CD4-positive, alpha-beta memory T cell (primary cell): ENCODE data around the gene PRKG1. TPM values are rescaled to one million over a fixed set of nuclear protein-coding genes. Genes with fewer than 3 reads are reported as not detected.
A peak's percentile ranks its signal among the peaks of the same experiment; 100 is the strongest.

Experiments
- CTCF ChIA-PET: fragments of 350-600 bp; sonication (Branson Sonifier 250); formaldehyde crosslinking; loops from one replicate; lab custom pipeline; 2021; ENCODE audit warnings: inconsistent platforms; ENCODE audit not compliant: partially characterized antibody; lab: Charles Lee
- POLR2A ChIA-PET: fragments of 350-600 bp; sonication (Branson Sonifier 250); formaldehyde crosslinking; loops from one replicate; lab custom pipeline; 2021; ENCODE audit not compliant: partially characterized antibody; lab: Charles Lee
- DNase-seq, 5 donors: peaks; one replicate each; pipeline versions ENCODE4 v3.0.0 to v3.0.0-alpha.2; 2020 to 2022; ENCODE audit warnings: mixed read lengths in 1 of 5
- H3K27ac ChIP-seq: one replicate; pipeline ENCODE4 v1.7.0; 2013; ENCODE audit warnings: low read depth, low read length
- H3K27me3 ChIP-seq: 2 replicates; pipeline ENCODE4 v1.7.0; 2013; ENCODE audit warnings: mild to moderate bottlenecking, low read length, moderate library complexity; ENCODE audit not compliant: insufficient read depth
- H3K36me3 ChIP-seq: 2 replicates; pipeline ENCODE4 v1.7.0; 2013; ENCODE audit warnings: mild to moderate bottlenecking, low read length, moderate library complexity; ENCODE audit not compliant: insufficient read depth
- H3K4me1 ChIP-seq: 2 replicates; pipeline ENCODE4 v1.7.0; 2013; ENCODE audit warnings: mild to moderate bottlenecking, low read length, moderate library complexity; ENCODE audit not compliant: insufficient read depth
- H3K4me3 ChIP-seq, 2 donors: one replicate each; pipeline ENCODE4 v1.7.0; 2013; ENCODE audit warnings: low read length in 2 of 2, mild to moderate bottlenecking in 1 of 2
- H3K9me3 ChIP-seq, 2 donors: one replicate each; pipeline ENCODE4 v1.7.0; 2013; ENCODE audit warnings: low read length in 2 of 2, control low read depth in 1 of 2; ENCODE audit not compliant: control insufficient read depth in 1 of 2
- H3K27ac Mint-ChIP-seq, 7 donors: one replicate each; pipeline ENCODE4 v1.8.0; 2020 to 2021; ENCODE audit warnings: mixed read lengths in 7 of 7, mild to moderate bottlenecking in 6 of 7, inconsistent platforms in 3 of 7, moderate library complexity in 3 of 7
- H3K27me3 Mint-ChIP-seq, 2 donors: one replicate each; pipeline ENCODE4 v1.8.0; 2020 to 2021; ENCODE audit warnings: mixed read lengths in 2 of 2
- H3K36me3 Mint-ChIP-seq, 2 donors: one replicate each; pipeline ENCODE4 v1.8.0; 2020 to 2021; ENCODE audit warnings: mixed read lengths in 2 of 2, inconsistent platforms in 1 of 2, mild to moderate bottlenecking in 1 of 2
- H3K4me1 Mint-ChIP-seq, 4 donors: one replicate each; pipeline ENCODE4 v1.8.0; 2020 to 2021; ENCODE audit warnings: mixed read lengths in 4 of 4, mild to moderate bottlenecking in 1 of 4
- H3K4me3 Mint-ChIP-seq, 8 donors: one replicate each; pipeline ENCODE4 v1.8.0; 2020 to 2021; ENCODE audit warnings: mixed read lengths in 8 of 8, mild to moderate bottlenecking in 7 of 8, moderate library complexity in 6 of 8, inconsistent platforms in 3 of 8
- H3K9me3 Mint-ChIP-seq, 8 donors: one replicate each; pipeline ENCODE4 v1.8.0; 2020 to 2021; ENCODE audit warnings: mixed read lengths in 8 of 8, mild to moderate bottlenecking in 5 of 8, inconsistent platforms in 3 of 8, moderate library complexity in 1 of 8
- intact Hi-C: fragments of 100-400 bp; cut with micrococcal nuclease; formaldehyde crosslinking; loops from one replicate; pipeline ENCODE4 v1.15.1; 2023
- polyA plus RNA-seq, 2 donors: library from polyadenylated mRNA; unstranded; fragments of 300-500 nt; fragmentation: Illumina TruSeq; gene quantifications; one replicate each; pipeline ENCODE4 v1.2.3, GENCODE V29; 2021
- total RNA-seq, 2 experiments: library from RNA; stranded (reverse); gene quantifications; one replicate each; pipeline ENCODE4 v1.2.3, GENCODE V29; 2021

Gene PRKG1
- total and polyA plus RNA-seq, 4 experiments from 2014 or later: 0.06 to 0.20 TPM; not detected in 2

- Histone ChIP-seq H3K27ac (no peak overlapping the region), H3K27me3 (no peaks in the 10 kb centered on the region), H3K36me3 (no peaks in the 10 kb centered on the region), H3K4me3 (no peak overlapping the region), H3K9me3 (no peaks in the 10 kb centered on the region), H3K4me1 (no peaks in the 10 kb centered on the region)
- Mint-ChIP-seq H3K4me3 (no peak overlapping the region), H3K4me1 (no peaks in the 10 kb centered on the region), H3K9me3 (peaks cover 0 to 2% (median 0%) of the 10 kb centered on the region in 8 donors), H3K27ac (no peak overlapping the region), H3K27me3 (peaks cover 0 to 3% of the 10 kb centered on the region in 2 donors), H3K36me3 (no peaks in the 10 kb centered on the region)
- ChIA-PET CTCF (no interaction called here), POLR2A (no interaction called here)
- intact Hi-C loops: no loop called here
- DNase-seq: no peak
These were observed 247.0 kb downstream of the PRKG1 start for GRCh38 chr10:51321300-51321699.

- POLR2A ChIA-PET: no interaction called here
- no peaks in the 10 kb centered on the region for H3K4me1 ChIP-seq
- no peaks in the 10 kb centered on the region for H3K9me3 ChIP-seq
- H3K4me1 Mint-ChIP-seq: no peaks in the 10 kb centered on the region
- no peak overlapping the region for H3K27ac ChIP-seq
- no peaks in the 10 kb centered on the region for H3K27me3 ChIP-seq
- no peak overlapping the region for H3K4me3 Mint-ChIP-seq
- H3K27ac Mint-ChIP-seq: no peak overlapping the region
- no peak for DNase-seq
- no peaks in the 10 kb centered on the region for H3K36me3 Mint-ChIP-seq
- H3K9me3 Mint-ChIP-seq: peaks cover 0 to 2% (median 0%) of the 10 kb centered on the region in 8 donors
- H3K4me3 ChIP-seq: no peak overlapping the region
- CTCF ChIA-PET: no interaction called here
- no peaks in the 10 kb centered on the region for H3K36me3 ChIP-seq
- H3K27me3 Mint-ChIP-seq: peaks cover 0 to 3% of the 10 kb centered on the region in 2 donors
- intact Hi-C loops: no loop called here
These were observed 247.7 kb downstream of the PRKG1 start for GRCh38 chr10:51321980-51322379.

GRCh38 chr10:51325649-51326048 lies 251.4 kb downstream of the PRKG1 start:
- Mint-ChIP-seq H3K36me3 (no peaks in the 10 kb centered on the region), H3K27ac (no peak overlapping the region), H3K27me3 (no peaks in the 10 kb centered on the region)

GRCh38 chr10:51326174-51326573 lies 251.9 kb downstream of the PRKG1 start:
- intact Hi-C loops: no loop called here
- no peak overlapping the region for H3K27ac ChIP-seq
- Mint-ChIP-seq H3K27me3 (no peaks in the 10 kb centered on the region), H3K27ac (no peak overlapping the region), H3K9me3 (peaks cover 0 to 4% (median 1%) of the 10 kb centered on the region in 8 donors), H3K4me3 (no peak overlapping the region), H3K36me3 (no peaks in the 10 kb centered on the region), H3K4me1 (no peaks in the 10 kb centered on the region)
- no peak for DNase-seq
- no peaks in the 10 kb centered on the region for H3K27me3 ChIP-seq
- POLR2A ChIA-PET: no interaction called here
- H3K4me1 ChIP-seq: no peaks in the 10 kb centered on the region
- H3K4me3 ChIP-seq: no peak overlapping the region
- H3K9me3 ChIP-seq: no peaks in the 10 kb centered on the region
- H3K36me3 ChIP-seq: no peaks in the 10 kb centered on the region
- CTCF ChIA-PET: interaction anchor here (1.3 kb wide), 1 partner anchor 50 kb away, joined by 3 read pairs; no protein-coding TSS in a partner anchor

More at GRCh38 chr10:51325649-51326048, 251.4 kb downstream of the PRKG1 start:
- no peak overlapping the region for H3K27ac ChIP-seq
- intact Hi-C loops: no loop called here
- H3K4me3 ChIP-seq: no peak overlapping the region
- no peaks in the 10 kb centered on the region for H3K27me3 ChIP-seq
- H3K4me1 ChIP-seq: no peaks in the 10 kb centered on the region
- H3K36me3 ChIP-seq: no peaks in the 10 kb centered on the region
- Mint-ChIP-seq H3K4me1 (no peaks in the 10 kb centered on the region), H3K4me3 (no peak overlapping the region), H3K9me3 (peaks cover 0 to 4% (median 1%) of the 10 kb centered on the region in 8 donors)
- ChIA-PET CTCF (interaction anchor here (1.3 kb wide), 1 partner anchor 50 kb away, joined by 3 read pairs; no protein-coding TSS in a partner anchor), POLR2A (no interaction called here)
- no peaks in the 10 kb centered on the region for H3K9me3 ChIP-seq
- no peak for DNase-seq

- Mint-ChIP-seq H3K27me3 (no peaks in the 10 kb centered on the region), H3K4me1 (no peaks in the 10 kb centered on the region), H3K4me3 (no peak overlapping the region), H3K27ac (no peak overlapping the region), H3K36me3 (no peaks in the 10 kb centered on the region), H3K9me3 (peaks cover 0 to 5% (median 1%) of the 10 kb centered on the region in 8 donors)
- Histone ChIP-seq H3K9me3 (no peaks in the 10 kb centered on the region), H3K27ac (no peak overlapping the region), H3K36me3 (no peaks in the 10 kb centered on the region), H3K27me3 (no peaks in the 10 kb centered on the region), H3K4me1 (no peaks in the 10 kb centered on the region), H3K4me3 (no peak overlapping the region)
- DNase-seq: no peak
- intact Hi-C loops: no loop called here
- ChIA-PET POLR2A (no interaction called here), CTCF (interaction anchor here (0.7 kb wide), 1 partner anchor 1281 kb away, joined by 3 read pairs; no protein-coding TSS in a partner anchor)
These were observed 253.1 kb downstream of the PRKG1 start for GRCh38 chr10:51327432-51327831.

- ChIA-PET POLR2A (no interaction called here), CTCF (no interaction called here)
- no peak overlapping the region for H3K27ac ChIP-seq
- H3K4me1 Mint-ChIP-seq: peaks cover 0 to 13% (median 2%) of the 10 kb centered on the region in 4 donors
- no peaks in the 10 kb centered on the region for H3K36me3 ChIP-seq
- DNase-seq: no peak
- intact Hi-C loops: no loop called here
- H3K4me3 ChIP-seq: no peak overlapping the region
- H3K9me3 ChIP-seq: no peaks in the 10 kb centered on the region
- peaks cover 0 to 6% (median 1%) of the 10 kb centered on the region in 8 donors for H3K9me3 Mint-ChIP-seq
- H3K27me3 Mint-ChIP-seq: no peaks in the 10 kb centered on the region
- no peaks in the 10 kb centered on the region for H3K27me3 ChIP-seq
- peak overlapping the region in 1 of 8 donors; percentile 23 for H3K4me3 Mint-ChIP-seq
- H3K4me1 ChIP-seq: peaks cover 6% of the 10 kb centered on the region
- H3K36me3 Mint-ChIP-seq: no peaks in the 10 kb centered on the region
- H3K27ac Mint-ChIP-seq: no peak overlapping the region
These were observed 266.1 kb downstream of the PRKG1 start for GRCh38 chr10:51340366-51340765.

GRCh38 chr10:51340845-51341610 lies 266.7 kb downstream of the PRKG1 start:
- peaks cover 6% of the 10 kb centered on the region for H3K4me1 ChIP-seq
- no peaks in the 10 kb centered on the region for H3K36me3 Mint-ChIP-seq
- no peaks in the 10 kb centered on the region for H3K36me3 ChIP-seq
- CTCF ChIA-PET: no interaction called here
- POLR2A ChIA-PET: no interaction called here
- H3K4me1 Mint-ChIP-seq: peaks cover 0 to 13% (median 2%) of the 10 kb centered on the region in 4 donors
- no peaks in the 10 kb centered on the region for H3K27me3 ChIP-seq
- peak overlapping the region in 1 of 7 donors; percentile 59 for H3K27ac Mint-ChIP-seq
- no peak overlapping the region for H3K4me3 ChIP-seq
- intact Hi-C loops: no loop called here
- H3K9me3 Mint-ChIP-seq: peaks cover 0 to 6% (median 1%) of the 10 kb centered on the region in 8 donors
- no peaks in the 10 kb centered on the region for H3K9me3 ChIP-seq
- H3K4me3 Mint-ChIP-seq: peak overlapping the region in 1 of 8 donors; percentile 23
- peak in 1 of 5 donors; percentile 1 for DNase-seq
- H3K27ac ChIP-seq: no peak overlapping the region
- no peaks in the 10 kb centered on the region for H3K27me3 Mint-ChIP-seq
